IMR-90 (cell line): Measurements from ENCODE around the gene MOB3B. TPM values are rescaled to one million over a fixed set of nuclear protein-coding genes. Genes with fewer than 3 reads are reported as not detected.

Experiments
- ATAC-seq: fragments of 200-7000 bp; cut with Tn5 transposase; 2 replicates; pipeline ENCODE4 v1.9.1; 2020; ENCODE audit warnings: low read depth, mild to moderate bottlenecking, moderate library complexity
- BruUV-seq: library from RNA; stranded (reverse); fragments of 400-500 nt; replicated peaks from 2 replicates; lab custom pipeline; 2021; lab: Mats Ljungman, UMichigan
- CTCF ChIA-PET: fragments of 300-600 bp; formaldehyde crosslinking; extraction: SDS; loops from one replicate; lab custom pipeline; 2021; ENCODE audit warnings: antibody characterized with exemption; lab: Yijun Ruan, JAX
- POLR2A ChIA-PET: fragments of 300-600 bp; sonication (Branson Sonifier 250); formaldehyde crosslinking; loops from one replicate; lab custom pipeline; 2022; ENCODE audit warnings: antibody characterized with exemption; ENCODE audit not compliant: unreplicated experiment; lab: Charles Lee
- DNase-seq: peaks from one replicate; pipeline ENCODE4 v3.0.0; 2013
- H2AFZ ChIP-seq: replicated peaks from 2 replicates; pipeline ENCODE3; 2013; ENCODE audit warnings: low read length, mild to moderate bottlenecking; ENCODE audit not compliant: poor library complexity
- H2AK5ac ChIP-seq: 2 replicates; pipeline ENCODE4 v1.6.1; 2013; ENCODE audit warnings: low read depth, low read length, inconsistent platforms
- H2AK9ac ChIP-seq: replicated peaks from 2 replicates; pipeline ENCODE3; 2013; ENCODE audit warnings: mild to moderate bottlenecking, low read depth, low read length, moderate library complexity; ENCODE audit not compliant: poor library complexity
- H2BK120ac ChIP-seq: 2 replicates; pipeline ENCODE4 v1.6.1; 2013; ENCODE audit warnings: low read depth, low read length, inconsistent platforms
- H2BK15ac ChIP-seq: 3 replicates; pipeline ENCODE4 v1.6.1; 2013; ENCODE audit warnings: low read depth, low read length, inconsistent platforms
- H2BK20ac ChIP-seq: 2 replicates; pipeline ENCODE4 v1.6.1; 2013; ENCODE audit warnings: low read depth, mild to moderate bottlenecking, inconsistent platforms, low read length, moderate library complexity
- H2BK5ac ChIP-seq: 2 replicates; pipeline ENCODE4 v1.6.1; 2013; ENCODE audit warnings: mild to moderate bottlenecking, low read depth, low read length, inconsistent platforms; ENCODE audit not compliant: poor library complexity, severe bottlenecking
- H3K14ac ChIP-seq: replicated peaks from 2 replicates; pipeline ENCODE4 v1.6.1; 2013; ENCODE audit warnings: low read depth, low read length, inconsistent platforms
- H3K18ac ChIP-seq: 2 replicates; pipeline ENCODE4 v1.6.1; 2013; ENCODE audit warnings: low read depth, low read length, control low read depth
- H3K23ac ChIP-seq: 2 replicates; pipeline ENCODE4 v1.6.1; 2013; ENCODE audit warnings: low read depth, low read length, inconsistent platforms
- H3K27ac ChIP-seq: 2 replicates; pipeline ENCODE4 v1.5.1; 2013; ENCODE audit warnings: mild to moderate bottlenecking, control low read depth, low read length; ENCODE audit not compliant: insufficient read depth
- H3K27me3 ChIP-seq: 2 replicates; pipeline ENCODE4 v1.6.1; 2013; ENCODE audit warnings: low read length; ENCODE audit not compliant: control insufficient read depth, insufficient read depth
- H3K36me3 ChIP-seq: 2 replicates; pipeline ENCODE4 v1.6.1; 2013; ENCODE audit warnings: low read length, mixed read lengths; ENCODE audit not compliant: control insufficient read depth, insufficient read depth
- H3K4ac ChIP-seq: 2 replicates; pipeline ENCODE4 v1.6.1; 2013; ENCODE audit warnings: low read depth, low read length, inconsistent platforms
- H3K4me1 ChIP-seq: 2 replicates; pipeline ENCODE4 v1.6.1; 2013; ENCODE audit warnings: low read length, mixed read lengths; ENCODE audit not compliant: control insufficient read depth, insufficient read depth
- H3K4me2 ChIP-seq: 2 replicates; pipeline ENCODE4 v1.6.1; 2013; ENCODE audit warnings: low read depth, mild to moderate bottlenecking, control low read depth, low read length, moderate library complexity
- H3K4me3 ChIP-seq: 2 replicates; pipeline ENCODE4 v1.5.1; 2013; ENCODE audit warnings: low read depth, mild to moderate bottlenecking, control low read depth, low read length, moderate library complexity; ENCODE audit not compliant: insufficient read depth
- H3K56ac ChIP-seq: 2 replicates; pipeline ENCODE4 v1.6.1; 2013; ENCODE audit warnings: low read length, inconsistent platforms; ENCODE audit not compliant: insufficient read depth; ENCODE audit errors: extremely low read depth
- H3K79me1 ChIP-seq, 2 experiments: 2 replicates each; pipeline ENCODE4 v1.6.1; 2013; ENCODE audit warnings: low read length in 2 of 2, inconsistent platforms in 1 of 2, low read depth in 1 of 2
- H3K9ac ChIP-seq: 2 replicates; pipeline ENCODE4 v1.6.1; 2013; ENCODE audit warnings: low read depth, low read length, control low read depth
- H3K9me1 ChIP-seq: 2 replicates; pipeline ENCODE4 v1.6.1; 2013; ENCODE audit warnings: low read length, inconsistent platforms; ENCODE audit not compliant: insufficient read depth
- H3K9me3 ChIP-seq: 2 replicates; pipeline ENCODE4 v1.6.1; 2013; ENCODE audit warnings: low read length; ENCODE audit not compliant: control insufficient read depth, insufficient read depth
- H4K20me1 ChIP-seq: 2 replicates; pipeline ENCODE4 v1.6.1; 2013; ENCODE audit warnings: low read length, inconsistent platforms; ENCODE audit not compliant: insufficient read depth
- H4K5ac ChIP-seq: 2 replicates; pipeline ENCODE4 v1.6.1; 2013; ENCODE audit warnings: mild to moderate bottlenecking, low read depth, low read length, control low read depth
- H4K8ac ChIP-seq, 2 experiments: 2 replicates each; pipeline ENCODE4 v1.6.1; 2013; ENCODE audit warnings: low read depth in 2 of 2, low read length in 2 of 2, control low read depth in 1 of 2, inconsistent platforms in 1 of 2
- H4K91ac ChIP-seq: 2 replicates; pipeline ENCODE4 v1.6.1; 2013; ENCODE audit warnings: low read depth, low read length, inconsistent platforms; ENCODE audit not compliant: insufficient read depth
- BHLHE40 ChIP-seq: fragments of 150-350 bp; IDR thresholded peaks from 2 replicates; pipeline ENCODE4 v1.6.1; 2016; ENCODE audit warnings: mild to moderate bottlenecking, low read depth, low read length
- CEBPB ChIP-seq: IDR thresholded peaks from 2 replicates; pipeline ENCODE4 v1.6.1; 2012; ENCODE audit warnings: low read depth, low read length, improper control_type of control experiment
- CHD1 ChIP-seq: IDR thresholded peaks from 2 replicates; pipeline ENCODE4 v1.6.1; 2012; ENCODE audit warnings: low read depth, low read length, improper control_type of control experiment
- FOS ChIP-seq: fragments of 150-350 bp; IDR thresholded peaks from 2 replicates; pipeline ENCODE4 v1.6.1; 2016; ENCODE audit warnings: low read depth, low read length
- MAFK ChIP-seq: IDR thresholded peaks from 2 replicates; pipeline ENCODE4 v1.6.1; 2012; ENCODE audit warnings: low read depth, low read length, improper control_type of control experiment
- MAZ ChIP-seq: IDR thresholded peaks from 2 replicates; pipeline ENCODE4 v1.6.1; 2012; ENCODE audit warnings: low read depth, mild to moderate bottlenecking, low read length, improper control_type of control experiment, moderate library complexity, borderline replicate concordance
- MXI1 ChIP-seq: IDR thresholded peaks from 2 replicates; pipeline ENCODE4 v1.6.1; 2012; ENCODE audit warnings: low read depth, mild to moderate bottlenecking, low read length, moderate library complexity, borderline replicate concordance
- NFE2L2 ChIP-seq: fragments of 150-350 bp; IDR thresholded peaks from 2 replicates; pipeline ENCODE4 v1.6.1; 2016; ENCODE audit warnings: low read depth, mild to moderate bottlenecking, low read length
- POLR2A ChIP-seq: IDR thresholded peaks from 2 replicates; pipeline ENCODE4 v1.6.1; 2012; ENCODE audit warnings: mild to moderate bottlenecking, low read depth, low read length
- RAD21 ChIP-seq: IDR thresholded peaks from 2 replicates; pipeline ENCODE4 v1.6.1; 2012; ENCODE audit warnings: low read length, improper control_type of control experiment
- RCOR1 ChIP-seq: IDR thresholded peaks from 2 replicates; pipeline ENCODE4 v1.6.1; 2012; ENCODE audit warnings: mild to moderate bottlenecking, low read length, improper control_type of control experiment; ENCODE audit not compliant: insufficient replicate concordance
- RFX5 ChIP-seq: IDR thresholded peaks from 2 replicates; pipeline ENCODE4 v1.8.0; 2012; ENCODE audit warnings: low read depth, mild to moderate bottlenecking, low read length, moderate library complexity
- SMC3 ChIP-seq: fragments of 150-350 bp; IDR thresholded peaks from 2 replicates; pipeline ENCODE4 v1.6.1; 2016; ENCODE audit warnings: low read depth, mild to moderate bottlenecking, antibody characterized with exemption, low read length, moderate library complexity
- WGBS, 2 experiments: methylation state at CpG; one replicate each; pipeline versions ENCODE4 v1.1.5 to v1.1.7; 2013; ENCODE audit warnings: missing lambda C conversion rate in 2 of 2; ENCODE audit not compliant: insufficient read length in 1 of 2; ENCODE audit errors: extremely low coverage in 2 of 2; 5-methylcytosine and 5-hydroxymethylcytosine counted together
- dilution Hi-C: fragments of 300-500 bp; cut with HindIII; formaldehyde crosslinking; loops from one replicate; pipeline ENCODE4 v1.14.3; 2018; ENCODE audit warnings: low sequenced_read_pairs; ENCODE audit not compliant: unreplicated experiment
- in situ Hi-C: fragments of 300-500 bp; cut with MboI; formaldehyde crosslinking; loops from 3 replicates; pipeline ENCODE4 v1.14.3; 2019; ENCODE audit warnings: low sequenced_read_pairs, inconsistent platforms, mixed read lengths
- intact Hi-C: fragments of 100-400 bp; cut with micrococcal nuclease; formaldehyde crosslinking; loops from 2 replicates; pipeline ENCODE4 v1.10.0; 2022
- polyA plus RNA-seq, 3 experiments: library from polyadenylated mRNA; depleted of rRNA; stranded (reverse); fragments of >200 nt; gene quantifications; 2 replicates each; pipeline ENCODE4 v1.2.3, GENCODE V29; 2012; ENCODE audit warnings: low replicate concordance in 1 of 3
- total RNA-seq: library from RNA; depleted of rRNA; stranded (reverse); fragments of >200 nt; gene quantifications from 2 replicates; pipeline ENCODE4 v1.2.3, GENCODE V29; 2012
- TF ChIP-seq, protein P1 (sequence below): fragments of 150-350 bp; IDR thresholded peaks from 2 replicates; pipeline ENCODE4 v1.6.1; 2017; ENCODE audit warnings: mild to moderate bottlenecking, antibody characterized with exemption, low read length, low read depth
- TF ChIP-seq, protein P2 (sequence below): fragments of 150-350 bp; IDR thresholded peaks from 2 replicates; pipeline ENCODE4 v1.6.1; 2016; ENCODE audit warnings: low read depth, mild to moderate bottlenecking, low read length, moderate library complexity, borderline replicate concordance
- TF ChIP-seq, protein P3 (sequence below): conservative IDR thresholded peaks from 2 replicates; pipeline ENCODE4 v1.5.1; 2012; ENCODE audit warnings: mild to moderate bottlenecking, low read depth, low read length, improper control_type of control experiment

The MOB3B gene
- total and polyA plus RNA-seq, 2 of the 4 experiments (the other 2 are of a cell fraction) = under 0.01 to 0.02 TPM

DNA sequence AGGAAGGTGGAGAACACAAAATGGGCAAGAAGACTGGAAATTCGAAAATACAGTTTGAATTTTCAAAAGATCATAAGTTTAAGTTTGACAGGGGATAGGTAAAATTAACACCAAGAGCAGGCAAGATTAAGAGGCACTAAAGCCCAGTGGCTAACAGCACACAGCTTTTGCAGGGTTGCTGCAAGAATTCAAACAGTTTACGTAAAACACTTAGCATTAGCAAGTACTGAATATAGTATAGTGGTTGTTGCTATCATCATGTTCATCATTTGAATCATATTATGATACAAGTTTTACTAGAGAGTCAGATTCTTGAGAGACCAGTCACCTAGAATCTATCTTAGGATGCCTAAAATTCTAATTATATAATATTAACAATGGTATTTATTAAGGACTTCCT, 66.8 kb downstream of the MOB3B start:
- ATAC-seq (no peak), DNase-seq (no peak)
- no peaks in the 10 kb centered on the region for H3K79me1 ChIP-seq
- ChIA-PET CTCF (no interaction called here), POLR2A (no interaction called here)
- intact Hi-C loops (loop anchor here (5.0 kb wide), 1 partner anchor 1711 kb away; no protein-coding TSS in a partner anchor), in situ Hi-C loops (no loop called here), dilution Hi-C loops (no loop called here)
- TF ChIP-seq RAD21 (no peak), POLR2A (no peak), CEBPB (no peak), RCOR1 (no peak), MXI1 (no peak), RFX5 (no peak), FOS (no peak), SMC3 (no peak), CHD1 (no peak), NFE2L2 (no peak), BHLHE40 (no peak), MAZ (no peak), MAFK (no peak)
- TF ChIP-seq, protein P1, sequence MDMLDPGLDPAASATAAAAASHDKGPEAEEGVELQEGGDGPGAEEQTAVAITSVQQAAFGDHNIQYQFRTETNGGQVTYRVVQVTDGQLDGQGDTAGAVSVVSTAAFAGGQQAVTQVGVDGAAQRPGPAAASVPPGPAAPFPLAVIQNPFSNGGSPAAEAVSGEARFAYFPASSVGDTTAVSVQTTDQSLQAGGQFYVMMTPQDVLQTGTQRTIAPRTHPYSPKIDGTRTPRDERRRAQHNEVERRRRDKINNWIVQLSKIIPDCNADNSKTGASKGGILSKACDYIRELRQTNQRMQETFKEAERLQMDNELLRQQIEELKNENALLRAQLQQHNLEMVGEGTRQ = no peak
- TF ChIP-seq, protein P2, sequence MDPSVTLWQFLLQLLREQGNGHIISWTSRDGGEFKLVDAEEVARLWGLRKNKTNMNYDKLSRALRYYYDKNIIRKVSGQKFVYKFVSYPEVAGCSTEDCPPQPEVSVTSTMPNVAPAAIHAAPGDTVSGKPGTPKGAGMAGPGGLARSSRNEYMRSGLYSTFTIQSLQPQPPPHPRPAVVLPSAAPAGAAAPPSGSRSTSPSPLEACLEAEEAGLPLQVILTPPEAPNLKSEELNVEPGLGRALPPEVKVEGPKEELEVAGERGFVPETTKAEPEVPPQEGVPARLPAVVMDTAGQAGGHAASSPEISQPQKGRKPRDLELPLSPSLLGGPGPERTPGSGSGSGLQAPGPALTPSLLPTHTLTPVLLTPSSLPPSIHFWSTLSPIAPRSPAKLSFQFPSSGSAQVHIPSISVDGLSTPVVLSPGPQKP = no peak
- TF ChIP-seq, protein P3, sequence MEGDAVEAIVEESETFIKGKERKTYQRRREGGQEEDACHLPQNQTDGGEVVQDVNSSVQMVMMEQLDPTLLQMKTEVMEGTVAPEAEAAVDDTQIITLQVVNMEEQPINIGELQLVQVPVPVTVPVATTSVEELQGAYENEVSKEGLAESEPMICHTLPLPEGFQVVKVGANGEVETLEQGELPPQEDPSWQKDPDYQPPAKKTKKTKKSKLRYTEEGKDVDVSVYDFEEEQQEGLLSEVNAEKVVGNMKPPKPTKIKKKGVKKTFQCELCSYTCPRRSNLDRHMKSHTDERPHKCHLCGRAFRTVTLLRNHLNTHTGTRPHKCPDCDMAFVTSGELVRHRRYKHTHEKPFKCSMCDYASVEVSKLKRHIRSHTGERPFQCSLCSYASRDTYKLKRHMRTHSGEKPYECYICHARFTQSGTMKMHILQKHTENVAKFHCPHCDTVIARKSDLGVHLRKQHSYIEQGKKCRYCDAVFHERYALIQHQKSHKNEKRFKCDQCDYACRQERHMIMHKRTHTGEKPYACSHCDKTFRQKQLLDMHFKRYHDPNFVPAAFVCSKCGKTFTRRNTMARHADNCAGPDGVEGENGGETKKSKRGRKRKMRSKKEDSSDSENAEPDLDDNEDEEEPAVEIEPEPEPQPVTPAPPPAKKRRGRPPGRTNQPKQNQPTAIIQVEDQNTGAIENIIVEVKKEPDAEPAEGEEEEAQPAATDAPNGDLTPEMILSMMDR = no peak
- no peak overlapping the region for H2BK120ac ChIP-seq
- H2AK5ac ChIP-seq = no peak overlapping the region
- H4K5ac ChIP-seq = no peak overlapping the region
- no peak overlapping the region for H3K56ac ChIP-seq
- H2BK20ac ChIP-seq = no peak overlapping the region
- H3K4me2 ChIP-seq = no peak overlapping the region
- H3K4me3 ChIP-seq = no peak overlapping the region
- no peak overlapping the region for H3K9ac ChIP-seq
- H3K27ac ChIP-seq = no peak overlapping the region
- no peaks in the 10 kb centered on the region for H3K27me3 ChIP-seq
- H3K23ac ChIP-seq = no peak overlapping the region
- H2BK5ac ChIP-seq = no peak overlapping the region
- no peaks in the 10 kb centered on the region for H3K36me3 ChIP-seq
- H4K8ac ChIP-seq = no peak overlapping the region
- BruUV-seq = no TSS peak
- no peaks in the 10 kb centered on the region for H4K20me1 ChIP-seq
- H2BK15ac ChIP-seq = no peak overlapping the region
- no peak overlapping the region for H3K18ac ChIP-seq
- H4K91ac ChIP-seq = no peak overlapping the region
- H2AFZ ChIP-seq = no peak overlapping the region
- no peaks in the 10 kb centered on the region for H3K4me1 ChIP-seq
- no peaks in the 10 kb centered on the region for H3K9me3 ChIP-seq
- no peak overlapping the region for H2AK9ac ChIP-seq
- WGBS, 2 experiments = 0% methylated on average over 1 of the region's 2 CpGs; no CpG with 5 or more reads in 1 of the 2 experiments
- no peak overlapping the region for H3K4ac ChIP-seq
- H3K14ac ChIP-seq = no peak overlapping the region
- no peaks in the 10 kb centered on the region for H3K9me1 ChIP-seq
